Central memory CD4-positive, alpha-beta T cell (primary cell): Measurements from ENCODE around the gene CUEDC2.

Experiments used
- DNase-seq: peaks from one replicate; pipeline ENCODE4 v3.0.0; 2022
- total RNA-seq, 3 experiments: gene quantifications; one replicate each; lab custom pipeline; 2026; lab: John Stamatoyannopoulos, UW

CUEDC2 gene, protein sequence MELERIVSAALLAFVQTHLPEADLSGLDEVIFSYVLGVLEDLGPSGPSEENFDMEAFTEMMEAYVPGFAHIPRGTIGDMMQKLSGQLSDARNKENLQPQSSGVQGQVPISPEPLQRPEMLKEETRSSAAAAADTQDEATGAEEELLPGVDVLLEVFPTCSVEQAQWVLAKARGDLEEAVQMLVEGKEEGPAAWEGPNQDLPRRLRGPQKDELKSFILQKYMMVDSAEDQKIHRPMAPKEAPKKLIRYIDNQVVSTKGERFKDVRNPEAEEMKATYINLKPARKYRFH
- total RNA-seq = 13.7 to 26.2 (median 21.4) reads per million in 3 experiments

DNA sequence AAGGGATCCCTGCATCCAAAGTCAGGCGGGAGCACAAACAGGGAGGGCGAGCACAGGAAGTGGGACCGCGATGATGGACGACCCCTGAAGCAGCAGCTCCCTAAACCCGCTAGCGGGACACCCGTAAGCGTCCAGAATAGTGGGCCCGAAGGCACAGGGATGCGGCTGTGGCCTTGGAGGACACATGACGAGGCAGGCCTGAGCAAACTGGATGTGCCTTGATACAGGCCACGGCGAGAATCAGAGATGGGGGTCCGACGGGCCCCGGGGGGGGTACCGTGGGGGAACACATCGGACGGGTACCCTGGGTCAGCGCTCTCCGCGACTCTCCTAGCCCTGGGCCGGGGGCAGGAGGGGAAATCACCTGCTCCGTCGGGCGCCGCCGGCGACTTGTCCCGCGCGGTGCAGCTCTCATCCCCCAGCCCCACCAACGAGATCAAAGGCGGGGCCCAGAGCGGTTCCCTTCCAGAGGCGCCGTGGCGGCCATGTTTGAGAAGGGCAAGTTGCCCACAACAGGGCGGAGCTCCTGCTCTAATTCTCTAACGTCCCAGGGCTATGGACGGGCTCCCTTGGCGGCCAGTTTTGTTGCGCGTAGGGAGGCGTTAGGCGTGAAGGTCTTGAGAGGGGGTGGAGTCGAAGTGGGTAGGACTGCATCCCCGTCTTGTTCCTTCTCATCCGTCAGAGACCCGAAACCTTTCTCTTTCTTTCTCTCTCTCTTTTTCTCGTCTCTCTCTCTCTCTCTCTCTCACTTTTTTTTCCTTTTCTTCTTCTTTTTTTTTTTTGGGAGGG lies at the start of gene CUEDC2:
CUEDC2 (minus strand) TSS at position 413 of the 789 bp plus-strand sequence. CDS start 7,386 bp downstream, outside the sequence.
- peak; percentile 90 for DNase-seq

- no peak for DNase-seq
Measured at GRCh38 chr10:102480396-102480795, 48.0 kb upstream of the CUEDC2 start.

DNA sequence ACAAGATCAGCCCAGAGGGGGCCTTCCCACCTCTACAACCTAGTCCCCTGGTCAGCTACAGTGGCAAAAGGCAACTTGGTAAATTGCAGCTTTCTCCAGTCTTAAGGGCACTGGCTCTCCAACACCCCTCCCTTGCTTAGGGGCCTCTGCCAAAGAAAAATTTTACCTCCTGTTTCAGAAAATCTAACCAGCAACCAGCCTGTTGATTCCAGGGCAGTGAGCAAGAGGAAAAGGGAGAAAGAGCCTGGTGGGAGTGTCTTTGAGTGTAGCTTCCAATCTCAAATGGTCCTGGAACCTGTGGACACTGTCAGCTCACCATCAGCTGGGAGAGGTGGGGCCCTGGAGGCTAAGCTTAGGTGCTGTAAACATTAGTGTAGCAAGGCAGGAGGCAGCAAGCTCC lies 47.3 kb upstream of the CUEDC2 start:
- DNase-seq = no peak

- DNase-seq = no peak
Measured at GRCh38 chr10:102476466-102477141, 44.2 kb upstream of the CUEDC2 start.

DNA sequence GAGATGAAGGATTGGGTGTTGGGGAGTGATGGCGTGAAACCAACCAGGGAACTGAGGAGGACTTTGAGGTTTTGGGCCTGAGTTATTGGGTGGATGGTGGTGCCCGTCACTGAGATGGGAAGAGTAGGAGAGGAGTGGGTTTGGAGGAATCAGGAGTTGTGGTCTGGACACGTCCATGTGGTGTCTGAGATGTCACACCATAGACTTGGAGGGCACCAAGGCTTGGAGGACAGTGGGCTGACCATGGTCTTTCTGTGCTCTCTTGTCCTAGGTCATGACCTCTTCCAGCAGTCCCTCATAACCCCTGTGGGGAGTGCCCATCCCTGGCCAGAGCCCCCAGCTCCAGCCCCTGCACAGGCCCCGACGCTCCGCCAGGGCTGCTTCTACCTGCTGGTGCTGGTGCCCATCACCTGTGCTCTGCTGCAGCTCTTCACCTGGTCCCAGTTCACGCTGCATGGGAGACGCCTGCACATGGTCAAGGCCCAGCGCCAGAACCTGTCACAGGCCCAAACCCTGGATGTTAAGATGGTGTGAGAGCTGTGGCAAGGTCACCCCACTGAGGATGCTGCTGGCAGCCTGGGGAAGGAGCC lies 43.2 kb upstream of the CUEDC2 start:
- no peak for DNase-seq

DNA sequence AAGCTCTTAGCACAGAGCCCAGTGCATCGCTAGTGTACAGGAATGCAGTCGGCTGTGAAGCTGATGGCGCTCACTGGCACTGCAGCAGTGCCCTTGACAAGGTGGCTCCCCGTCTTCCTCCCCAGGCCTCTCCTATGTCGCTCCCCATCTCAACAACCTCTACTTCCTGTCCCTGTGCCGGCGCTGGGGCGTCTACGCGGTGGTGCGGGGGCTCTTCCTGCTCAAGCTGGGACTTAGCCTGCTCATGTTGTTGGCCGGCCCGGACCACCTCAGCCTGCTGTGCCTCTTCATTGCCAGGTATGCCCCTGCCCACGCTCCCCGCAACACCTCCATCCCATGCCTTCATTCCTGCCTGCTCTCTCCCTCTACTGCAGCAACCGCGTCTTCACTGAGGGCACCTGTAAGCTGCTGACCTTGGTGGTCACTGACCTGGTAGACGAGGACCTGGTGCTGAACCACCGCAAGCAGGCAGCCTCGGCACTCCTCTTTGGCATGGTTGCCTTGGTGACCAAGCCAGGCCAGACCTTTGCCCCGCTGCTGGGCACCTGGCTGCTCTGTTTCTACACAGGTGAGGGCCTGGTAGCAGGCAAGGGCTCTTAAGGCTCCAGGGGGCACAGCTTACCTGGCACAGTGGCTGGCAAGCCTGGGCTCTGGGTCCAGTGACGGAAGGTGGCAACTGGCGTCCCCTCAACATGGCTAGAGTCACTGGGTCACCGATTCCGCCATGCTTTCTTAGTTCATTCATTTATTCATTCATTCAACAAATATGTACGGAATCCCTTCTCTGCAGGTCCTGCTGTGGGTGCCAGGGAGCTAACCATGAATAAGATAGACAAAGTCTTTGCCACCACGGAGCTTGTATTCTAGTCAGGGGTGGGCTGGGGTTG lies 41.3 kb upstream of the CUEDC2 start:
- DNase-seq = peak; percentile 21

- no peak for DNase-seq
Measured at GRCh38 chr10:102470579-102471546, 38.5 kb upstream of the CUEDC2 start.

DNA sequence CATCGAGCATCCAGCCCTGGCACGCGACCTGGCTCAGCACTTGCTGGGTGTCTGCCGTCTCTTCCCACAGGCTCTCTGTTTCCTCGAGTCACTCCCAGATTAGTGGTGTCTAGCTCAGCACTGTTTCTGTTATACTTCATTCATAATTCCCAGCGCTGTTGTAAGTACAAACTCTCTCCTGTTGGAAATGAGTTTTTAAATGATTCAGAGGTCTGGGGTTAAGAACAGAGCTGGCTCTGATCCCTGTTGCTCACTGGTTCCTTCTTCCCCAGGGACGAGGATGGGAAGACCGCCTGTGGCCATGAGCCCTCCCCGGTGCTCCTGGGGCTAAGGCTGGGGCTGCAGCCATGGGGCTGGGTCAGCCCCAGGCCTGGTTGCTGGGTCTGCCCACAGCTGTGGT lies 36.3 kb upstream of the CUEDC2 start:
- no peak for DNase-seq

- DNase-seq = no peak
Measured at GRCh38 chr10:102467971-102468438, 35.6 kb upstream of the CUEDC2 start.

DNA sequence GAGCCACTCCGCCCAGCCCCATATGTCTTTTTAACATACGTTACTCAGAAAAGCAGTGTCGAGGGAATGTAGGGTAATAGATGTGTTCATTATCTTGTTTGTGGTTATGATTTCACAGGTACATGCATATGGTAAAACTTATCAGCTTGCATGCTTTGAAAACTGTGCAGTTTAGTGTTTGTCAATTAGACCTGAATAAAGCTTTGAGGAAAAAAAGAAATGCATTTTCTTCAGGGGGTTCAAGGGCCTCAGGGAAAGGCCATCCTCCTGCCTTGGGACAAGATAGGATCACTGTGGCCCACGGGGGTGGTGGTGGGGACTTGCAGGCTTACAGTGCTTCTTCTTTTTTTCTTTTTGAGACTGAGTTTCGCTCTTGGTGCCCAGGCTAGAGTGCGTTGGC lies 34.9 kb upstream of the CUEDC2 start:
- no peak for DNase-seq

DNA sequence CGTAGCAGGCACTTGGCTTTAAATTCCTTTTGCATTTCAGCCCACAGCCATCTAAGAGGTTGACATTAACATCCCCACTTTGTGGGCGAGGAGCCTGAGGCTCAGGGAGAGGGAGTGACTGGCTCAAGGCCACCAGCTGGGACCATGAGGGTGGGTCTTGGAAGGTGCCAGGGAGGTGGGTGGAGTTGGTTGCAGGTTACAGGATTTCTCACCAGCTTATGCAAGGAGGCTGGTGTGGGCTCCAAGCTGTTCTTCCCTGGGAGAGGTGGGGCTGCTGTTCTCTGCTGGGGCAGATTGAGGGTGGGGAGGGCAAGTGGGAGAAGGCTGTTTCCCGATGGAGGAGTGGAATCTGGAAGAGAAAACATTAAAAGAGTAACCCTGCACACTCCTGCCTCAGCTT lies 33.1 kb upstream of the CUEDC2 start:
- no peak for DNase-seq

DNA sequence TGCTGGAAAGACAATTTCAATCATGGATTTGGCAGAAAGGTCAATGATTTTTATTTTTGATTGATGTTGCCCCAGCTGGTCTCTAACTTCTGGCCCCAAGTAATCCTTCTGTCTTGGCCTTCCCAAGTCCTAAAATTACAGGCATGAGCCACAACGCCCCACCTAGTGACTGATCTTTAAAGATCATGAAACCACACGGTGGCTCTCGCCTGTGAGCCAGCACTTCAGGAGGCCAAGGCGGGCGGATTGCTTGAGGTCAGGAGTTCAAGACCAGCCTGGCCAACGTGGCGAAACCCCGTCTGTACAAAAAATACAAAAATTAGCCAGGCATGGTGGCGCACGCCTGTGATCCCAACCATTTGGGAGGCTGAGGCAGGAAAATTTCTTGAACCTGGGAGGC lies 31.6 kb upstream of the CUEDC2 start:
- DNase-seq = no peak

DNA sequence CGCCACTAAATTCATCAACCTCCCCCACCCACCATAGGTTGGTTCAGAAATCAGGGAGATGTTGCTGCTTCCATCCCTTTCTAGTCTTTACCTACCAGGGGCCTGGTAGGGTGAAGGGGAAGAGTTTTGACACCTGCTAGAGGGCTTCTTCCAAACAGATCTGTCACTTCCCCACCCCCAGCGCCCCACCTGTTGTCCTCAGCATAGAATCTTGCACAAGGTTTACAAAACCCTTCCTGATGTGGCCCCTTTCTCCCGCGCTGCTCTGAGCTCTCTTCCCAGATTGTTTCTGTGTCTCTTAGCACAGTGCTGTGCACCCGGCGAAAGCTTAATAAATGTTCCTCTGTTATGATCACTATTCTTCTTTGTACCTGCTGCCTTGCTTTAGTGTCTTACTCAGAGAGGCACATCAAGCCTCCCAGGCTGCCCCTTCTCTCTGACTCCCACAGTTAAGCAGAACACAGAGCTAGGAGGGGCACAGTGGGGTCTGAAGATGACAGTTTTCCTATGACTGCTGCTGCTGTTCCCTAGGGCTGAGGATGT lies 30.2 kb upstream of the CUEDC2 start:
- DNase-seq = no peak

DNA sequence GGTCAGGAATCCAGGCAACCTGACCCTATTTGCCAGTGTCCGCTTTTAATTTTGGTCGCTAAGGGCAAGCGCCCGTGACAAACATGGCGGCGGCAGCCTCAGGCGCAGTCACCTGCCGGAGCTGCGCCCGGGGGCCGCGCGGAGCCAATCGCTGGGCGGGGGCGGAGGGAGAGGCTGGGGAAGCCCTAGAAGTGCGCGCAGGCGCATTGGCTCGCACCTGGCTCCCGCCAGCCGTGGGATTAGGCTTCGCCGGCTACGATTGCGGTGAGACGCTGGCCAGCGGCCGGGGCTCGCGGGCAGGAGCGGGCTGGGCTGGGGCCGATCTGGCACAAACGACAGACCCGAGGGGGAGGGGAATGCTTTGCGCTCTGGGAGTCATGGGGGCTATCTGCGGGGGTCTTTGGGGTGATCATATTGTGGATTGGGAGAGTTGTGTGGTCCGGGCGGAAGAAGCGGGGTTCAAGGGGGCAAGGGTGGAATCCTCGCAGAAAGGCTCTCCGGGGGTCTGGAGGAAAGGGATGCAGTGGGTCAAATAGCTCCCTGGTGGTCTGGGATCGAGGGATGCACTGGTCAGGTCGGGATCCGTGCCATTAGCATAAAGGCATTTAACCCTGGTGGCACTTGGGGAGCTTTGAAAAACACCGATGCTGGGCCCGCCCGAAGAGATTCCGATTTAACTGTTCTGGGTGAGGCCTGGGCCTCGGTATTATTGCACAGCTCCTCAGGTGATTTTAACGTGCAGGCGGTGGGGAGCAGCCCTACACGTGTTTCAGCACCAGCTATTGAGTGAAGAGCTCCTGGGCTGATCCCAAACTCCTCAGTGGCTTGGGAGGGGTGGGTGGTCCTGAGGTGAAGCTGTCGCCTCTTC lies 29.0 kb upstream of the CUEDC2 start:
- DNase-seq = peak; percentile 90

DNA sequence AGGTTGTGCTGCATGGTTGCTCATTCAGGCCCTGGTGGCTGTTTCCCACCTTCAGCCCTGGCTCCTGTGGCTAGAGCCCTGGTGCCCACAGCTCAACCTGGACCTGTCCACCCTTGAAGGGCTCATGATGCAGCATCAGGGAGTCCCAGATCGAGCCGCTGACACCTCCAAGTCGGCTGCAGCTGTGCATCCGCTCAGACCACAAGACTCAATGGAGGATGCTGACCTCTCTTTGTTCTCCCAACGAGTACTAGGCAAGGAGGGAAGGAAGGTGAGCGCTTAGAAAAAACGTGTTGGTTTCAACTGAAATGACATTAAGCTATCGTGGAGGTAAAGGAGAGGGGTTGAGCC lies 28.4 kb upstream of the CUEDC2 start:
- no peak for DNase-seq

GRCh38 chr10:102458656-102459055 lies 26.3 kb upstream of the CUEDC2 start:
- DNase-seq = no peak

DNA sequence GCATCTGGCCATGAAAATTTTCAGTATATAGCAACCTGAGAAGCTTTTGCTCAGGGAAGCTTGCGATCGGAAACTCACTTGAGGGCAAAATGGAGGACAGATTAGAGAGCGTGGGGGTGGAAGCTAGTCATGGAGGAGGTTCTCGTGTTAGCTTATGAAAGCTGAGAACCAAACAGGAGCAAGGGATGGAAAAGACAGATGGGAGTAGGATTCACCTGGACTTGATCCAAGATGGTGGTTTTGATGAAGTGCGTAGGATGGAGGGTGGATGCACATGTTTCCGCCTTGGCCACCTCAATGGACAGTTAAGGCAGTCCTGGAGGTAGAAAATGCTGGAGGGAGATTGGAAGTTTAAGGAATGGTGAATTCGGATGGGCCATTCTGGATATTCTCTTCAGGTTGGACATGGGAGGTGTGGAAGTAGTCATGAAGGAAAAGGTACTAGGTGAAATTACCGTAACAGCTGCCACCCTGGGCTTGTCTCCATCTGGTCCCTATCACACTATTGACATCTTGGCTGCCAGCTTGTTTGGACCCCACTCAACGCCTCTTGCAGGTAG lies 25.3 kb upstream of the CUEDC2 start:
- no peak for DNase-seq

GRCh38 chr10:102455893-102456471 lies 23.6 kb upstream of the CUEDC2 start:
- DNase-seq = no peak
